Activated effector memory CD4-positive, alpha-beta T cell treated with Interleukin-2 at 50 U/mL for 16 hours (primary cell): Measurements from ENCODE around the gene APBB2.
"Not testable (repeated sequence)": the region's sequence is repeated elsewhere in the genome, so short reads cannot be mapped to it uniquely, and the experiment has no call there.

Source experiments
- DNase-seq: peaks from one replicate; pipeline ENCODE4 v3.0.0-alpha.2; 2020

Gene APBB2

DNA sequence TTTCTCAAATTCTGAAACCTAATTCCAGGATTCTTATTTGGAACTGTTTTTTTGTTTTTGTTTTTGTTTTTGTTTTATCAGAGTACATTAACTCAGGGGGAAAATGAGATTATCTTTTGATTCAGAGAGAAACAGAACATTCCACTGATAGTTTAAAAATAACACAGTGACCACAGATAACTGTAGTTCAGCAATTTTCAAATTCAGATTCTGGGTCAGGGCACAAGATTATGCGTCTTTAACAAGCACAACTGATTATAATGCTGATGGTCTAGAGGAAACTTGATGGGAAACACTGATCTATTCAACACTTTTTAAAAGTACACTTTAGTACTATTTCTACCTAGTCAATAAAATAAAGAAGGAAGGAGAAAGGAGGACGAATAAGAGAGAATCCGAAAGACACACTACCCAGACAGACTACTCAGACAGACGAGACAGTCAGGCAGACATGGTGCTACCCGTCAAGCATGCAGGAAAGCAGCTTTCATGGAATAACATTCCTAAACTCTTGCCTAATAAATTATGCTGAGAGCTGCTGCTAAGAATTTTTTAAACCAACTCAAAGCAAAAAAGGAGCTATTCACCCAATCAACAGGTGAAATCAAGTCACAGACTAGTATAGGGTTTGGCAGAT is 59.0 kb downstream of the APBB2 start:
- no peak for DNase-seq

DNA sequence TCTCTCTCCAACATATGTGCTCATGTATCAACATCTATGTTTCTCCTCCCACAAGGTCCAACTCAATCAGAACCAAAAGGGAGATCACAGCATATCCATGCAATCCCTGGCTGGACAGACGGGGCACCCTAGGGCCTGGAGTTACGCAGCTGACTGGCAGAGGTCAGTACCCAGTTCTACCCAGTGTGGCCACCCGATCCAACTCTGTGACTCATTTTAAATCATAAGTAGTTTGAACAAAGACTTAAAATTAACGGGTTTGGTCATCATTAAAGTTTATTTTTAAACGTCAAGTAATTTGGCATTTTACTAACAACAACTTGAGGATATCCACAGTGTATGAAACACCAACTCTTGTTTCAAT is 59.5 kb downstream of the APBB2 start:
- no peak for DNase-seq

DNA sequence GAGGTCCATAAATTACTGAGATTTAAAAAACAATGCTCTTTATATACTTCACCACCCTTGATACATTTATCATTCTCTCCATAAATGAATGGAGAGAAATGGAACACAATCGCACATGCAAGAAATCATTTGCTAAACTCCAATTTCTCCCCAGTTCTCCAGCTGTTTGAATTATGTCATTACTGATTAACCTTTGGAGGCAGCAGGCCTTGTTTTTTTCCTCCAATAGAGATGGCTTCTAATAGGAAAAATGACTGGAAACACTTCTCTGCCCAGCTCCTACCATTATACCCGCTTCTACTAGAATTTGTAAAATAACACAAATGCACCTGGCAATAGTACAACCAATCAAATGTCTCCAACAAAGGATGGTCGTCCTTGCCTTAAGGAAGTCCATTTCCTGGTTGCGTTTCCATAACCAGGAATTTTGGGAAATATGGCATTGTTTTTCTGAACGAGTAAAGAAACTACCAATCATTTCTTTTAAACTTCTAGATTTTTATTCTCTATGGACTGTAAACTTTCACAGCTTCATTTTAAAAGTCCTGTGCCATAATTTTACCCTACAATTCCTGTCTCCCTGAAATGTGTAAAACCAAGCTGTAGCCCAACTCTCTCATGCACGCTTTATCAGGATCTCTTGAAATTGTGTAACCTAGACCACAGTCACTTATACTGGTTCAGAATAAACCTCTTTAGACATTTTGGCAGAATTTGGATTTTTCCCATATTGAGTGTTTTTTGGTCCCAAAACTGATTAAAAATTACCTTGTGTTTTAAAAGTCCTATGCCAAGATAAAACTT is 60.1 kb downstream of the APBB2 start:
- DNase-seq: no peak

DNA sequence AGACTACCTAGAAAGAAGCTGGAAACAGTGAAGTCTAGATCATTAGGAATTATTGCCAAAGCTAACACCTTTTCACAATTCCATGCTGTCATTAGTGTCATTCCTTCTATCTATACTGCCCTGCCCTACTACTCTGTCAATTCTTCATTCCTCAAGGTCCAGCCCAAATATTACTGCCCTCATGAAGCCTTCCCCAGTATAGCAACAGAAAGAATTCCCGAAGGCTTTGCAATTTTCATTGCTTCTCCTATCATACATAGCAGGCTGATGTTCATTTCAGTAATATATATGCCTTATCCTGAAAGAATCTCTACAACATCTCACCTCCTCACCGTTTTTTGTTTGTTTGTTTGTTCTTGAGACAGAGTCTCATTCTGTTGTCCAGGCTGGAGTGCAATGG is 63.9 kb downstream of the APBB2 start:
- DNase-seq: no peak

DNA sequence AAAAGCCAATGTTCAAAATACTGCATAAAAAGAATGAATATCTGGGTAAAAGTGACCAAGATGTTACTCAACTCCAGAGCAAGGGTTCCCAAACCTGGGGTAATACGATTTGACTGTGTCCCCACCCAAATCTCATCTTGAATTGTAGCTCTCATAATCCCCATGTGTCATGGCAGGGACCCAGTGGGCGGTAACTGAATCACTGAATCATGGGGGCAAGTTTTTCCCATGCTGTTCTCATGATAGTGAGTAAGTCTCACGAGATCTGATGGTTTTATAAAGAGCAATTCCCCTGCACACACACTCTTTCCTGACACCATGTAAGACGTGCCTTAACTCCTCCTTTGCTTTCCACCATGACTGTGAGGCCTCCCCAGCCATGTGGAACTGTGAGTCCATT is 64.8 kb downstream of the APBB2 start:
- DNase-seq: not testable (repeated sequence)

DNA sequence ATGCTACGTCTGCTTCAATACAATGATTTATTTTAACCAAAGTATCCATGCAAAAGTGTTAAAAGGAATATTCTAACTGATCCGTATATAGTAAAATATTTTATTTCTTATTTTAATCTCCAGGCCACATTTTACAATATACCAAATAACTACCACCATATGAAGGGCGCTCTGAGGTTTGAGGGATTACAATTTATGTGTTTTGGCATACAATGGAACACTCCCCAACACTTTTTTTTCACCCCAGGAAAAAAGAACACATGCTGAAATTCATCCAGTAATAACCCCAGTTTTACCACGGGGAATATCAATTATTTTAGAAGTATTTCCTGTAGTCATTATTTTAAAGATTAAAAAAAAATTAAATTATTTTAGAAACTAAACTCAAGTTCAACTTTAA is 65.4 kb downstream of the APBB2 start:
- DNase-seq: no peak

DNA sequence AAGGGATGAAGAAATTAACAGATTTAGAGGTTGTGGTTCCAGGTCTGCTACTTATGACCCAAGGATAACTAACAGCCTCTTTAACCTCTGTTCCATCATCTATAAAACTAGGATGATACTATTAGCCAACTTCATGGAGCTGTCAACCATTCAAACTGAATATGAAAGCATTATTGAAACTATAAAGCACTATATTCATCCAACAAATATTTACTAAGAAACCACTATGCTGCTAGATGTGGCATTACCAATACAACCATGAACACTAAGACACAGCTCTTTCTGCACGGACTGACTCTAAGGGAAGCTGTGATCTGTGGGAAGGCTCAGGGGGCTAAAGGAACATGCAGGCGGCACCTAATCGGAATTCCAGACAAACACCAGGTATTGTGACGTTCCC is 66.0 kb downstream of the APBB2 start:
- DNase-seq: no peak

DNA sequence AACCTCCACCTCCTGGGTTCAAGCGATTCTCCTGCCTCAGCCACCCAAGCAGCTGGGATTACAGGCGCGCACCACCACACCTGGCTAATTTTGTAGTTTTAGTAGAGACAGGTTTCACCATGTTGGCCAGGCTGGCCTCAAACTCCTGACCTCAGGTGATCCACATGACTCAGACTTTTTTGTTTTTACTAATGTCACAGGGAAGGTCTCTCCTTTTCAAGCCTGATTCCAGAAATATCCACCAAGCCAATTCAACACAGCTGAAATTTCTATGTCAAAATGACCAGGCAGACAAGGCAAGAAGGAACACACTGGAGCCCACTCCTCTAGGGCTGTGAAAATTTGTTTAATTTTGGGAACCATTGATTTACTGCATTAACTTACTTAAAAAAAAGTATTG is 66.8 kb downstream of the APBB2 start:
- DNase-seq: not testable (repeated sequence)

DNA sequence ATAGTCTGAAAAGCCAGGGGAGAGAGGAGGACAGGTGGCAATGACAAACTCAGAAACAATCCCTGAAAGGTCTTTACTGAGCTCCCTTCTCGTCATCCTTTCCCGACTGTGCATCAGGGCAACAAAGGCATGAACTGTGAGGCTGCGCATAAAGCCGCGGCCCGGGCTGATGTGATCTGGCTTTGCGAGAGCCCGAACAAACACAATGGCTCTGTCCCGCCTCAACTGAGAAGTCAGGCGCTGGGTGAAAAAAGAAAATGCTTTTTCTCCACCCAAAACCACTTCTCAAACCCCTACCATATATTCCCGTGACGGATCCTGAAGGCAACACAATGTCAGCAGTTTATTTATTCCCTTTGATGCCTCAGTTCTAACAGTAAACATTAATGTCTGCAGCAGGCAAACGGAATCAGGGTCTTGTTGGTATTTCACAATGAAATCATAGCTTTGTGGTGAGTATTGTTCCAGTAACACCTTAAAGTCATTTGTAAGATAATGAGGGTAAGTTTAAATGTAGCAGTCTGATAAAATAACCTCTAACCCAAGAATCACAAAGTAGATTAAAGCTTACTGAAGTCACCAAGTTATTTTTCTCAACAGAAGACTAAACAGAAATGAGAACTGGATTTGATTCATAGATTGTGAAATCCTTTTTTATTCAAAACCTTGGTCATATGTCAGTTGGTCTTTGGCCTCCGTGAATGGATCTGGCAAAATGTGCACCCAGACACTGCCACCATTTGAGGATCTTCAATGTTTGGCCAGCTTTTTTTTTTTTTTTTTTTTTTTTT is 67.4 kb downstream of the APBB2 start:
- DNase-seq: no peak

DNA sequence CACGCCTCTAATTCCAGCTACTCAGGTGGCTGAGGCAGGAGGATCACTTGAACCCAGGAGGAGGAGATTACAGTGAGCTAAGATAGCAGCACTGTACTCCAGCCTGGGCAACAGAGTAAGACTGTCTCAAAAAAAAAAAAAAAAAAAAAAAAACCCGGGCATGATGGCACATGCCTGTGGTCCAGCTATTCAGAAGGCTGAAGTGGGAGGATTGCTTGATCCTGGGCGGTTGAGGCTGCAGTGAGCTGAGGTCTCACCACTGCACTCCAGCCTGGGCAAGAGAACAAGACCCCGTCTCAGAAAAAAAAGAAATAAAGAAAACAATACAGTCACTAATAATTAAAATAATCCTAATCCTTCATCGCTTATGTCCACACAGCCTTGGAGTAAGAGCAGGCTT is 68.1 kb downstream of the APBB2 start:
- DNase-seq: no peak

DNA sequence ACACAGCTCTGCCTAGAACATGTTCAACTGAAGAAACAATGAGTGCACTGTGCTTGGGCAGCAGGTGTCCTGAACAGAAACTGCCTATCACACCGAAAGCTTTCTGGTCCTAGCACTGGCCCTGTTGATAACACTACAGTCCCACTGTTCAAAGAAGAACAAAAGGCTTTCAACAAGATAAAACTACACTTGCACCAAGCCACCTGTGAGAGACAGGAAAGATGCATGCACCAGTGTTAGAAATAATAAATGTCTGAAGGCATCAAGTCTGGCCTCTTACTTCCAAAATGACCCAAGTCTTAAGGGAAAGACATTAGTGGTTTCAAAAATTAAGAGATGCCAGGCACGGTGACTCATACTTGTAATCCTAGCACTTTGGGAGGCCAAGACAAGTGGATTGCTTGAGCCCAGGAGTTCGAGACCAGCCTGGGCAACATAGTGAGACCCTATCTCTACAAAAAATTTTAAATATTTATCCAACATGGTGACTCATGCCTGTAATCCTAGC is 68.7 kb downstream of the APBB2 start:
- DNase-seq: no peak

DNA sequence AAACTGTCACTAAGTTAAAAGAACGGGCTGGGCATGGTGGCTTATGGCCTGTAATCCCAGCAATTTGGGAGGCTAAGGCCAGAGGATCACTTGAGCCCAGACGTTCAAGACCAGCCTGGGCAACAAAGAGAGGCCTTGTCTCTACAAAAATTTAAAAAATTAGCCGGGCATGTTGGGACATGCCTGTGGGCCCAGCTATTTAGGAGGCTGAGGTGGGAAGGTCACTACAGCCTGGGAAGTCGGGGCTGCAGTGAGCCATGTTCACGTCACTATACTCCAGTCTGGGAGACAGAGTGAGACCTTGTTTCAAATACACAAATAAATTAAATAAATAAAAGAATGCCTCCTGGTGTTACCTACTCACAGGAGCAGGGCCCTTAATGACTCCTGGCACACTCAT is 69.5 kb downstream of the APBB2 start:
- no peak for DNase-seq

DNA sequence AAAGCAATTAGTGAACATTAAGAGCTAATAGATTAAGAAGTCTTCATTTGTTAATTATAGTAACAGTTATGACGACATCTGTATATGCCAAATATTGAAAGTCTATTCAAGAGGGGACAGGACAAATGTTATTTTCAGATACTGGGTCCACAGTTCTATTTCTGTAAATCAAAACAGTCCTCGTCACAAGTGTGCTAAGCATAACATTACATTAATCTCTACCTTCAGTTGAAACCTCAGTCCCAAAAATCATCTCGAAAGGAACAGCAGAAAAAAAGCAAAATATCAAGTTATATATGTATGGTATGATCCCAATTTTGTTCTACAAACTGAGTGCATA is 70.3 kb downstream of the APBB2 start:
- DNase-seq: no peak

DNA sequence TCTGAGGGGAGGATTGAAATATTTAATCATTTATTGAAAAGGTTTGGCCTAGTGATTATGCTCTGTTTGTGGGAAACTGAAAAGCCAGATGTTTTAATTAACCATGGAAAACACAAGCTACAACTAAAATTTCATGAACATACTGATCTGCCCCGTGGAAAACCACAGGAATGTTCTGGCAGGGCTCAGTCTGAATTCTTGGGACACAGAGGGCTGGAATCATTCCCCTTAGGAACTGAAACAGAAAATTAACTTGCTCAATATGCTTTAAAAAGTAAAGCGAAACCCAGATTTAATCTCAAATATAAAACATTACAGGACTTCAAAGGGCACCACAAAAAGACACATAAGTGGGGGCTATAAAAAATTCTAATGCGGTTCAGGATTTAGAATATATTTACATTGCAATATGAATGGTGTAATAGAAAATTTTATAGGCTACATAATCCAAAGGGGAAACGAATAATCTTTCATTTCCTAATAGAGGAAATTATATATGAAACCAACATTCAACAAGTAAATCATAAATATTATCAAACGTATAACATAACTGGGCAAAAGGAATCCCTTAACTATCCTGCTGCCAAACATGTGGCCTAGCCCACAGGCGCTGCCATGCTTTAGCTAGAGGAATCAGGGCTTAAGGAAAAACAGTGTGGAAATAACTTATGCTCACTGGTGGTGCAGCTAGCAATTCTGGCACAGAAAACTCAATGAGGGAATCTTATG is 70.9 kb downstream of the APBB2 start:
- DNase-seq: no peak

DNA sequence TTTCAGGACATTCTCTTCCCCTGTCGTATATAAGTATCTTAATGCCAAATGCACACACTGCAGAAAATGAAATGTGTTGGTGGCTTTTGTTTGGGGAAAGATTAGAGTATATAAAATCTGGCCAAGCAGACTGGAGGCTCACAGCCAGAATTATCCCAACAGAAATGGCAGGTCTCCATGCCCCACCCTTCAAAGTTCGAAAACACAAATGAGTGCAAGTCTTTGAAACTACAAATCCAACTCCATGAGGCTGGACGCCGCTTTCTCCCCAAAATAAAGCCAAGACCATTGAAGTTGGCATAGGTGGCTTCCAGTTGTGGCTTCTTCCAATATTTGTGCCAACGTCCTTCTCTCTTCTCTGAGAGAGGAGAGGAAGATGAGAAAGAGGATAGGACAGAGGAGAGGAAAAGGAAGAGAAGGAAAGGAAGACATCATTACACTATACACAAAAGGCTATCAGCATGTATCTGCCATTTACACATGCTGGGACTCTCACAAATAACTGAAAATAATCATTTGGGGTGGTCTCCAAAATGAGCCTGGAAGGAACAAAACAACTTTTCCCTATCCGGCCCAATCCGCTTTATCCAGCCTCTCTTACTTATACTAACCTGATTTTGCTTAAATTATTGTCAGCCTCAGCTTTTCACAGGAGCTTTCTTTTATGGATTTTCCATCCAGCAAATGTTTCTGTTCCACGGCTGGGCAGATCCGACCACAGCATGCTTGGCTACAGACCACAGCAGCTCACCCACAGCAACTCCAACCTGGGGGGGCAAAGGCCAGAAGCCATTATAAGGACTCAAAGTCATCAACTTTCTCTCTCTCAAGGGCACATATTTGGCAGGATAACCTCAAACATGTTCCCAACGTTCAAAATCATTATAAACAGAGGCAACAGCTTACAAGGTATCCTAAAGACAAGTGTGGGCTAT is 71.7 kb downstream of the APBB2 start:
- no peak for DNase-seq

DNA sequence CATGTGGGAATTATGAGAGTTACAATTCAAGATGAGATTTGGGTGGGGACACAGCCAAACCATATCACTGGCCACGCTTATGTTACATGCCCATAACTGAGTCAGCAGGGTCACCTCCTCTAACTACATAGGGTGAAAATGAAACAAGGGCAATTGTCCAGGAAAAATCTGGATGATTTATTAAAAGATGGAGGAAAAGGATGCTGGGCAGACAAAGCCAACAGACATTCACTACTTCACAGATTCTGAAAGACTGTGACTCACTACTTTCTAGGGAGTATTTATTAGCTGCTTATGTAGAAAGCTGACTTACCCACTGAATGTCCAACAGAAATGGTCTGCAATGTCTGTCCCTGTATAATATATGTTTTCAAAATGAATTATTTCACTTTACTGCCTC is 72.4 kb downstream of the APBB2 start:
- no peak for DNase-seq

DNA sequence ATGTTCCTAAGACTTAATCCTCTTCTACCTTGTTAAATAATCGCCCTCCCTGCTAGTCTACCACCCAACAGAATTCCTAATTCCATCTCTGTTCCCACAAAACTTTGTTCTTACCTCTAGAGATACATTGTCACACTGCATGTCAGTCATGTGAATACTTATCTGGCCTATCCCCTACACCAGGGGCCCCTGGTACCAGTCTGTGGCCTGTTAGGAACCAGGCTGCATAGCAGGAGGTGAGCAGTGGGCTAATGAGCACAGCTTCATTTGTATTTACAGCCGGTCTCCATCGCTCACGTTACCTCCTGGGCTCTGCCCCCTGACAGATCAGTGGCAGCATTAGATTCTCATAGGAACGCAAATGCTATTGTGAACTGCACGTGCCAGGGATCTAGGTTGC is 73.9 kb downstream of the APBB2 start:
- DNase-seq: no peak

DNA sequence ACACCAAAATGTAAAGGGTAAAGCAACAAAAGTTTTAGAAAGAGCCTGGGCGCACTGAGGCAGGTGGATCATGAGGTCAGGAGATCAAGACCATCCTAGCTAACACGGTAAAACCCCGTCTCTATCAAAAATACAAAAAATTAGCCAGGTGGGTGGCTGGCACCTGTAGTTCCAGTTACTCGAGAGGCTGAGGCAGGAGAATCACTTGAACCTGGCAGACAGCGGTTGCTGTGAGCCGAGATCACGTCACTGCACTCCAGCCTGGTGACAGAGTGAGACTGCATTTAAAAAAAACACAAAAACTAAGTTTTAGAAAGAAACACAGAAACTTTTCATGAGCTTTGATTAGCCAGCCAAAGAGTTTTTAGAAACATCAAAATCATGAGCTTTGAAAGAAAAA is 76.5 kb downstream of the APBB2 start:
- no peak for DNase-seq

DNA sequence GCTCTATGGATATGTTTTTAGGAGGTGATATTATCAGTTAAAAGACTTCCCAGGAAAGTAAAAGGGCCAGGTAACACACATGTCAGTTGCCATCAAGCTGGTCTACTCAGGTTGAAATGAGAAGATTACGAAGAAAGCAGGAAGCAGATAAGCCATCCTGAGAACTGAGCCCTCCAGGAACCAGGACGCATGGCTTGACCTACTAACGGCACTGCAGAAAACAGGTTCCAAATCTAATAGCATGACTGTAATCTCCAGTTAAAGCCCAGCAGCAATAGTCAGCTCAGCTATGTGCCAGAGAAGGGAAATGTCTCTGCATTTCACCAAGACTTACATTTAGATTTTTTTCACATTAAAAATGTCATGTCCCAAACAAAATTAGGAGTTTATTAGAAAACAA is 77.9 kb downstream of the APBB2 start:
- no peak for DNase-seq

DNA sequence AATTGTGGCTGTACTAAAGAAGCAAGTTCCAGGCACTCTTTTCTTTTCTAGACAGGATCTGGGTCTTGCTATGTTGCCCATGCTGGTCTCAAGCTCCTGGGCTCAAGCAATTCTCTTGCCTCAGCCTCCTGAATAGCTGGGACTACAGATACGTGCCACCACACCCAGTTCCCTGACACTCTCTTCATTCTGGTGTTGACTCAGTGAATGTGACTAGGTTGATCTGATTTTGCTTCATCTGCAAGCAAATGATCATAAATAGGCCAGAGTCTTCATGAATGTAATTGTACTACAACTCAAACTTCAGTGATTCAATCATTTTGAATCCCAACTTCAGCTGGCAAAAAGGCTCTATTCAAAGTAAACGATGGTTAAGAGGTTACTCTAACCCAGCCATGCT is 78.5 kb downstream of the APBB2 start:
- DNase-seq: no peak

DNA sequence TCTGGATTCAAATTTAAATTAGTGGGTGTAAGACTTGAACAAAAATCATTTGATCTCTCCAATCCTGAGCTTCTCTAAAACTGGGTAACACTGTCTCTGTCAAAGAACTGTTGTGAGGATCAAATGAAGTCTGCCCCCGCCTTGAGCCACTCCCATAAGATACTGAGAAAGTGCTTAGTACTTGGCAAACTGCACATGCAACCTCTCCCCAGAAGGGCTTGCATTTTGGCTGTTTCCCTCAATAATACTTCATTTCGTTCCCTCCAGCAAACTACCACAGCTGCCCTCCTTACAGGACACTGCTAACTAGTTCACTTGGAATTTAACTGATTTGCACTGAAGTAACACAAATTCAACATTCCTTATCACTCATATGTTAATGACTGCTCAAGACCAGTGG is 79.8 kb downstream of the APBB2 start:
- DNase-seq: no peak

DNA sequence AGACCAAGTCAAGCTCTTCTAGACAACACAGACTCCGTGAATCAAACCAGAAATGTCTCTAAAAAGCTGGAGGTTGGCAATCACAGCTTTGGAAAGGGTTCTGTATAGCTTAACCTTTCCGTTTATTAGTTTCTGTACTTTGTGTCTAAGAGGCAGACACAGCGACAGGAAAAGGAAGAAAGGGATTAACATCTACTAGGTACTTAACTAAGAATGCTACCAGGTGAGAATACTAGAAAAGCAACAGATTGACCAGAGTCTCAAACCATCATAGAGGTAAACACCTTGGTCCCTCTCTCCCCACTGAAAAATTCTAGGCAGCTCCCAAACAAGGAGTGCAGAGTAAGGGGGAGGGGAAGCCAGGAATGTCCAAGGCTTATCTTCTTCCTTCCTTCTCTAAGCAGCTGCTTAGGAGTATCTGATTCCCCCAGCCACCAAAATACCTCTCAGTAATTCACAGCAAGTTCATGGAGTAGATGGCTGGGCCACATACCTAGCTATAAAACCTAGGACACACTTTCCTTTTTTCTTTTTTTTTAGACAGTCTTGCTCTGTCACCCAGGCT is 80.8 kb downstream of the APBB2 start:
- no peak for DNase-seq
